Endodermal cell (in vitro differentiated cells): ENCODE results near the gene ANKDD1B. TPM values are rescaled to one million over a fixed set of nuclear protein-coding genes. Genes with fewer than 3 reads are reported as not detected.

Experiments
- DNase-seq: peaks from one replicate; pipeline ENCODE4 v3.0.0-alpha.2; 2017
- H3K27ac ChIP-seq: 2 replicates; pipeline ENCODE4 v1.5.1; 2013; ENCODE audit warnings: mild to moderate bottlenecking, low read depth, low read length, moderate library complexity
- H3K27me3 ChIP-seq: 2 replicates; pipeline ENCODE4 v1.6.1; 2013; ENCODE audit warnings: mild to moderate bottlenecking, low read length, moderate library complexity; ENCODE audit not compliant: insufficient read depth, control insufficient read depth, poor library complexity, severe bottlenecking
- H3K36me3 ChIP-seq: 2 replicates; pipeline ENCODE4 v1.7.0; 2013; ENCODE audit warnings: mild to moderate bottlenecking, low read length, moderate library complexity; ENCODE audit not compliant: control insufficient read depth, insufficient read depth
- H3K4me1 ChIP-seq: one replicate; pipeline ENCODE4 v1.7.0; 2013; ENCODE audit warnings: low read length; ENCODE audit not compliant: control insufficient read depth, insufficient read depth
- H3K4me3 ChIP-seq: 2 replicates; pipeline ENCODE4 v1.5.1; 2013; ENCODE audit warnings: mild to moderate bottlenecking, low read length, moderate library complexity
- H3K9ac ChIP-seq: 2 replicates; pipeline ENCODE4 v1.6.1; 2013; ENCODE audit warnings: mild to moderate bottlenecking, low read length, moderate library complexity; ENCODE audit not compliant: poor library complexity, severe bottlenecking; ENCODE audit errors: extremely low read depth
- H3K9me3 ChIP-seq: 2 replicates; pipeline ENCODE4 v1.6.1; 2013; ENCODE audit warnings: mild to moderate bottlenecking, low read length, moderate library complexity; ENCODE audit not compliant: control insufficient read depth
- H3K27ac Mint-ChIP-seq: 2 replicates; pipeline ENCODE4 v1.8.0; 2020; ENCODE audit warnings: mixed read lengths
- H3K27me3 Mint-ChIP-seq: 2 replicates; pipeline ENCODE4 v1.8.0; 2021; ENCODE audit warnings: mild to moderate bottlenecking, mixed read lengths; ENCODE audit not compliant: insufficient read depth
- H3K36me3 Mint-ChIP-seq: 2 replicates; pipeline ENCODE4 v1.8.0; 2020; ENCODE audit warnings: low read depth, mixed read lengths
- H3K4me1 Mint-ChIP-seq: 2 replicates; pipeline ENCODE4 v1.8.0; 2020; ENCODE audit warnings: mixed read lengths
- H3K4me3 Mint-ChIP-seq: 2 replicates; pipeline ENCODE4 v1.8.0; 2020; ENCODE audit warnings: mild to moderate bottlenecking, moderate library complexity, mixed read lengths
- H3K9me3 Mint-ChIP-seq: 2 replicates; pipeline ENCODE4 v1.8.0; 2020; ENCODE audit warnings: mild to moderate bottlenecking, mixed read lengths
- WGBS, 2 experiments: methylation state at CpG; one replicate each; pipeline versions ENCODE4 v1.1.5 to v1.1.7; 2013; ENCODE audit warnings: missing lambda C conversion rate in 2 of 2, mixed read lengths in 1 of 2; ENCODE audit not compliant: insufficient coverage in 1 of 2, insufficient read length in 1 of 2; 5-methylcytosine and 5-hydroxymethylcytosine counted together
- total RNA-seq, 2 donors: library from RNA; stranded (reverse); fragmentation: NEBNext Ultra II Directional in 1 of 2; extraction: Animal tissue kit (Norgen Biotek cat#: 25700) in 1 of 2; gene quantifications; 2 replicates in 1 of 2; 3 replicates in 1 of 2; pipeline ENCODE4 v1.2.1, GENCODE V29; 2021
- TF ChIP-seq, protein P1 (sequence below): fragments of 200-600 bp; sonication (generic); conservative IDR thresholded peaks from 2 replicates; pipeline ENCODE4 v1.5.0; 2021; ENCODE audit warnings: antibody characterized with exemption, mild to moderate bottlenecking

Gene ANKDD1B
- total RNA-seq, 2 donors from 2014 or later: 4.6 to 8.6 TPM

GRCh38 chr5:75648712-75649111 lies 37.5 kb downstream of the ANKDD1B start:
- peaks cover 9% of the 10 kb centered on the region for H3K9me3 Mint-ChIP-seq
- TF ChIP-seq, protein P1, sequence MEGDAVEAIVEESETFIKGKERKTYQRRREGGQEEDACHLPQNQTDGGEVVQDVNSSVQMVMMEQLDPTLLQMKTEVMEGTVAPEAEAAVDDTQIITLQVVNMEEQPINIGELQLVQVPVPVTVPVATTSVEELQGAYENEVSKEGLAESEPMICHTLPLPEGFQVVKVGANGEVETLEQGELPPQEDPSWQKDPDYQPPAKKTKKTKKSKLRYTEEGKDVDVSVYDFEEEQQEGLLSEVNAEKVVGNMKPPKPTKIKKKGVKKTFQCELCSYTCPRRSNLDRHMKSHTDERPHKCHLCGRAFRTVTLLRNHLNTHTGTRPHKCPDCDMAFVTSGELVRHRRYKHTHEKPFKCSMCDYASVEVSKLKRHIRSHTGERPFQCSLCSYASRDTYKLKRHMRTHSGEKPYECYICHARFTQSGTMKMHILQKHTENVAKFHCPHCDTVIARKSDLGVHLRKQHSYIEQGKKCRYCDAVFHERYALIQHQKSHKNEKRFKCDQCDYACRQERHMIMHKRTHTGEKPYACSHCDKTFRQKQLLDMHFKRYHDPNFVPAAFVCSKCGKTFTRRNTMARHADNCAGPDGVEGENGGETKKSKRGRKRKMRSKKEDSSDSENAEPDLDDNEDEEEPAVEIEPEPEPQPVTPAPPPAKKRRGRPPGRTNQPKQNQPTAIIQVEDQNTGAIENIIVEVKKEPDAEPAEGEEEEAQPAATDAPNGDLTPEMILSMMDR: no peak
- Histone ChIP-seq H3K9ac (no peak overlapping the region), H3K4me3 (no peak overlapping the region), H3K27ac (no peak overlapping the region), H3K36me3 (no peaks in the 10 kb centered on the region), H3K4me1 (no peaks in the 10 kb centered on the region), H3K9me3 (no peaks in the 10 kb centered on the region), H3K27me3 (no peaks in the 10 kb centered on the region)
- no peaks in the 10 kb centered on the region for H3K27me3 Mint-ChIP-seq
- DNase-seq: no peak
- whole genome bisulfite sequencing, 2 experiments: 100% methylated on average over 2 of the region's 2 CpGs
- H3K4me3 Mint-ChIP-seq: no peak overlapping the region
- no peaks in the 10 kb centered on the region for H3K4me1 Mint-ChIP-seq
- H3K27ac Mint-ChIP-seq: no peak overlapping the region
- peaks cover 3% of the 10 kb centered on the region for H3K36me3 Mint-ChIP-seq

DNA sequence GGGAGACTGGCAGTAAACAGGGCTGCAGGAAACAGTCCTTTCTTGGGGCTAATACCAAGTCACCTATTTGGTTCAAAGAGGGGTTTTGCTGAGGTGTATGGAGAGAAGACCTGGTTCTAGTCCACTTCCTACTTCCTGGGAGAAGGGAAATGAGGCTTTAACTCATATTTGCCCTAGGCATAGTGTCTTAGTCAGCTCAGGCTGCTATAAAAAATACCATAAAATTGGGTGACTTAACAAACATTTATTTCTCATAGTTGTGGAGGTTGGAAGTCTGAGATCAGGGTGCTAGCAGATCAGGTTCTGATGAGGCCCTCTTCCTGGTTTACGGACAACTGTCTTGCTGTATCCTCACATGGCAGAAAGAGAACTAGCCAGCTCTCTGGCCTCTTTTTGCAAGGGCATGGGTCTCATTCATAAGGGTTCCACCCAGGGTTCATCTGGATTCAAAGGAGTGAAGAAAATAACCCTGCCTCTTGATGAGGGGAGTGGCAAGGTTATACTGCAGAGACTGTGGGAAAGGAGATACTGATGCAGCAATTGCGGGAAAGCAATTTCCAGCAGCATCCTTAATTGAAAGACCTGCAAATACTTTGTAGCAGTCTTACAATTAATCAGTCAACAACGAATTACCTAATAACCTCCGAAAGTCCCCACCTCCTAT lies 40.5 kb downstream of the ANKDD1B start:
- H3K9me3 ChIP-seq: no peaks in the 10 kb centered on the region
- H3K4me1 ChIP-seq: peaks cover 4% of the 10 kb centered on the region
- no peak for DNase-seq
- H3K4me3 Mint-ChIP-seq: no peak overlapping the region
- H3K27me3 Mint-ChIP-seq: no peaks in the 10 kb centered on the region
- H3K27ac ChIP-seq: no peak overlapping the region
- no peaks in the 10 kb centered on the region for H3K27me3 ChIP-seq
- no peak overlapping the region for H3K9ac ChIP-seq
- no peaks in the 10 kb centered on the region for H3K36me3 ChIP-seq
- H3K4me3 ChIP-seq: no peak overlapping the region
- TF ChIP-seq, protein P1: no peak
- no peak overlapping the region for H3K27ac Mint-ChIP-seq
- H3K4me1 Mint-ChIP-seq: peaks cover 18% of the 10 kb centered on the region
- peaks cover 7% of the 10 kb centered on the region for H3K9me3 Mint-ChIP-seq
- WGBS, 2 experiments: 91 to 94% methylated on average over 2 to 4 of the region's 4 CpGs
- peaks cover 3% of the 10 kb centered on the region for H3K36me3 Mint-ChIP-seq

DNA sequence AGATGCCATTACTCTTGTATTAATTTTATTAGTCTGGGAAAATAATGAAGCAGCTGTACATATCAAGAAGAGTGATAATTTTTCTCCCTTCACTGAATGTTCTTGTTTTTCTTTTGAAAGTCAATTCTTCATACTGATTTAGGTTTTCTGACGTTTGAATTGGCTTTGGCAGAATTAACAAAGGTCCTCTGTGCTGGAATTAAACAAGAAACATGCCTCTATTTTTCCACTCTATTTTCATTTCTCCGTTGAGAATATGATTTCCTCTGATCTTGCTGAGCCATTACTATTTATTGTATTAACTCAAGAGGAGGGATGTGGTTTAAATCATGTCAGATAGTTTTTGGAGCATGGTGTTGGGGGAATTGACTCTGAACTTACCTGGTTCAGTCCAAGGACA lies 42.3 kb downstream of the ANKDD1B start:
- H3K27ac Mint-ChIP-seq: no peak overlapping the region
- H3K4me1 ChIP-seq: peaks cover 6% of the 10 kb centered on the region
- no peaks in the 10 kb centered on the region for H3K36me3 Mint-ChIP-seq

More for the DNA sequence above, 42.3 kb downstream of the ANKDD1B start:
- Histone ChIP-seq H3K27me3 (no peaks in the 10 kb centered on the region), H3K27ac (no peak overlapping the region), H3K4me3 (no peak overlapping the region), H3K36me3 (no peaks in the 10 kb centered on the region), H3K9me3 (no peaks in the 10 kb centered on the region), H3K9ac (no peak overlapping the region)
- DNase-seq: no peak
- Mint-ChIP-seq H3K9me3 (peaks cover 3% of the 10 kb centered on the region), H3K4me1 (peaks cover 18% of the 10 kb centered on the region), H3K4me3 (no peak overlapping the region), H3K27me3 (no peaks in the 10 kb centered on the region)
- TF ChIP-seq, protein P1: no peak
- 93% methylated on average over 2 of the region's 2 CpGs; no CpG with 5 or more reads in 1 of the 2 experiments for WGBS, 2 experiments
